Uterus (tissue), 4 donors: ENCODE results near the gene PNLDC1. TPM values are rescaled to one million over a fixed set of nuclear protein-coding genes. Genes with fewer than 3 reads are reported as not detected.

Experiments
- DNase-seq, 2 donors: peaks; one replicate each; pipeline ENCODE4 v3.0.0-alpha.2; 2019 to 2020
- H3K27ac ChIP-seq, 2 donors: fragments of 200-600 bp; sonication (generic); 1 replicate in 1 of 2; 2 replicates in 1 of 2; pipeline ENCODE4 v1.5.1; 2016 to 2018
- H3K27me3 ChIP-seq, 2 donors: fragments of 200-600 bp; sonication (generic); one replicate each; pipeline ENCODE4 v1.5.1; 2018 to 2019; ENCODE audit warnings: control low read depth in 1 of 2
- H3K36me3 ChIP-seq, 2 donors: fragments of 200-600 bp; sonication (generic); one replicate each; pipeline ENCODE4 v1.5.1; 2019; ENCODE audit warnings: control low read depth in 1 of 2
- H3K4me1 ChIP-seq, 2 donors: fragments of 200-600 bp; sonication (generic); one replicate each; pipeline ENCODE4 v1.5.1; 2018 to 2019; ENCODE audit warnings: control low read depth in 1 of 2
- H3K4me3 ChIP-seq, 2 donors: fragments of 200-600 bp; sonication (generic); 1 replicate in 1 of 2; 2 replicates in 1 of 2; pipeline ENCODE4 v1.5.1; 2018 to 2019; ENCODE audit warnings: mild to moderate bottlenecking in 1 of 2
- H3K9me3 ChIP-seq, 2 donors: fragments of 200-600 bp; sonication (generic); one replicate each; pipeline ENCODE4 v1.5.1; 2019; ENCODE audit warnings: control low read depth in 1 of 2
- CTCF ChIP-seq, 4 experiments: fragments of 200-600 bp in 2 of 4; fragments of 450-650 bp in 2 of 4; sonication (generic) in 2 of 4; IDR thresholded peaks; one replicate each; pipeline ENCODE4 v1.5.1; 2016 to 2019; ENCODE audit warnings: antibody characterized with exemption in 4 of 4, mild to moderate bottlenecking in 2 of 4, moderate library complexity in 1 of 4
- POLR2A ChIP-seq, 2 donors: fragments of 450-650 bp; IDR thresholded peaks; one replicate each; pipeline ENCODE4 v1.6.1; 2016; ENCODE audit warnings: antibody characterized with exemption in 2 of 2, mild to moderate bottlenecking in 1 of 2, moderate library complexity in 1 of 2
- intact Hi-C: fragments of 100-400 bp; cut with DNase I; formaldehyde crosslinking; loops from one replicate; pipeline ENCODE4 v1.15.1; 2023; ENCODE audit warnings: low total_unique reads
- total RNA-seq, 4 donors: library from RNA; depleted of rRNA in 3 of 4; stranded (reverse); fragments of >200 nt in 3 of 4; gene quantifications; one replicate each; pipeline versions ENCODE4 v1.1.0 to v1.2.4, GENCODE V29; 2014 to 2023
- donor health status: DM: yes; HTN: yes; CAD: no.

The PNLDC1 gene
- total RNA-seq, 4 donors from 2014 or later: 0.69 TPM; not detected in 3

DNA sequence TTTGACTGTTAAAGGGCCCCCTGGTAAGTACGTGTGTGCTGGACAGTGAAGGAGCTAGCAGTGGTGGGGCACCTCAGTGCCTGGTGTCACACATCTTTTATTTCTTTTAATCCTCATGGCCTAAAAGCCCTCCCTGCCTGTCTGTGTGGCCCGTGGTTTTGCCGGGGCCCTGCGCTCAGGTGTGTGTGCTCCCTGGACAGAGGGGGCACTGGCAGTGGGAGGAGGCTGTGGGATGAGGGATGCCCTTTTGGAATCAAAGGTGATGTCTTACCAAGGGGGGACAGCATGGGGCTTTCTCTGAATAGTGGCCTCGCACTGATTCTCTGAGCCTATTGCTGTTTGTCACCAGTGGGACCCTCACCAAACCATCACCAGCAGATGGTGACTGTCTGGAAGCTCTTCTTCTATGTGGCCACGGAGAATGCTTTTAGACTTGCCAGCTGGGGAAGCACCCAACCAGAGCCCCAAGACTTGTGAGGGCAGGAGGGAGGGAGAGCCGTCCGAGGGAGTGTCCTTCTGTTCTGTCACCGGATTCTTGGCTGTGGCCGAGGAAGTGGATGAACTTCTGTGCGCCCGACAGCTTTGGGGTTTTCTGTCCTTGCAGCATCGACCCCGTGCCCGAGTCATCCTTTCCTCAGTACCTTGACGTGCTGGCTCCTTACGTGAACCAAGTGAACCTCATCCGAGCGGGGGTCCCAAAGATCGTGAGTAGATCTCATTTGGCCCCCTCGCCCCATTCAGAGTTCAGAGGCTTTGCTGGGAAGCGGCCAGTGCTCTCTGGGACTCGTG is 18.1 kb downstream of the PNLDC1 start:
- Histone ChIP-seq H3K4me3 (no peak overlapping the region), H3K27me3 (no peaks in the 10 kb centered on the region), H3K36me3 (no peaks in the 10 kb centered on the region), H3K9me3 (no peaks in the 10 kb centered on the region), H3K4me1 (no peaks in the 10 kb centered on the region), H3K27ac (no peak overlapping the region)
- TF ChIP-seq POLR2A (IDR thresholded peaks at IDR 0.05): no peak
- no peak for TF ChIP-seq CTCF (IDR thresholded peaks at IDR 0.05)
- DNase-seq: no peak
- intact Hi-C loops: no loop called here

- H3K27ac ChIP-seq: no peak overlapping the region
- intact Hi-C loops: no loop called here
- H3K4me1 ChIP-seq: no peaks in the 10 kb centered on the region
- H3K4me3 ChIP-seq: no peak overlapping the region
- H3K9me3 ChIP-seq: no peaks in the 10 kb centered on the region
- H3K36me3 ChIP-seq: no peaks in the 10 kb centered on the region
- TF ChIP-seq CTCF (IDR thresholded peaks at IDR 0.05) (no peak), POLR2A (IDR thresholded peaks at IDR 0.05) (no peak)
- H3K27me3 ChIP-seq: no peaks in the 10 kb centered on the region
- no peak for DNase-seq
Measured at GRCh38 chr6:159819098-159819497, 19.0 kb downstream of the PNLDC1 start.

GRCh38 chr6:159819932-159820640 is 20.0 kb downstream of the PNLDC1 start:
- no peaks in the 10 kb centered on the region for H3K36me3 ChIP-seq
- no peak overlapping the region for H3K4me3 ChIP-seq
- H3K4me1 ChIP-seq: no peaks in the 10 kb centered on the region
- intact Hi-C loops: no loop called here
- DNase-seq: no peak
- H3K27ac ChIP-seq: no peak overlapping the region
- H3K9me3 ChIP-seq: no peaks in the 10 kb centered on the region
- no peaks in the 10 kb centered on the region for H3K27me3 ChIP-seq
- no peak for TF ChIP-seq CTCF (IDR thresholded peaks at IDR 0.05)

DNA sequence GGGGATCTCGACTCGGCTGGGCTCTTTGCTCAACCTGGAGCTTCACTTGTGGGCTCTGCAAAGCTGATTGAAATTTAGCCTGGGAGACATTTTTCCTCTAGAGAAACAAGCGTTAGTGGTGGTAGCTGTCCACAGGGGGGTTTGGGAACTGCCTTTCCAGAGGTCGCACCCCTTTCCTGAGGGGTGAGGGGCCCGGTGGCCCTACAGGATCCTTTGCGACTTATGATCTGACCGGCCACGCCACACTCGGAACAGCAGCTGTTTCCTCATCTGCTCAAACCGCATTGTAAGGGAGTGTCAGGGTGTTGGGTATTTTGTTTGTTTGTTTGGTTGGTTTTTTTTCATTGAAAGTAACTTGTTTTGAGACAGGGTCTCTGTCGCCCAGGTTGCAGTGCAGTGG is 21.0 kb downstream of the PNLDC1 start:
- Histone ChIP-seq H3K36me3 (no peaks in the 10 kb centered on the region), H3K27ac (no peak overlapping the region), H3K4me1 (no peaks in the 10 kb centered on the region), H3K4me3 (no peak overlapping the region), H3K27me3 (no peaks in the 10 kb centered on the region), H3K9me3 (no peaks in the 10 kb centered on the region)
- intact Hi-C loops: no loop called here
- TF ChIP-seq CTCF (IDR thresholded peaks at IDR 0.05): no peak
- no peak for TF ChIP-seq POLR2A (IDR thresholded peaks at IDR 0.05)
- no peak for DNase-seq

DNA sequence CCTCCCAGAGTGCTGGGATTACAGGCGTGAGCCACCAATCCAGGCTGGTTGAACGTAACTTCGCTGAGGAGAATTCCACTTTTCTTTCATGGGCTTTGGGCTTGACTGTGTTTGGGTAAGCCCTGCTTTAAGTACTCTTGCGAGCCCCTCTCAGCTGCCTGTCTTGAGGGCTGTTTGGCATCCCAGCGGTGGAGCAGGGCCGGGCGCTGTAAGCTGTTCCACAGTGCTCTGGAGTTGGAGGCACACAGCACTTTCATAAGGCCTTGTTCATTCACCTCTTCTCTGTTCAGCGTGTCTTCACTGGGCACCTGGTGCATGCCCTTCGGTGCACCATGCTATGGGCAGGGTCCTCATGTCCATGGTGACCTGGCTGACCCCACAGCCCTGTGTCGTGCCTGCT is 21.6 kb downstream of the PNLDC1 start:
- Histone ChIP-seq H3K4me1 (no peaks in the 10 kb centered on the region), H3K27me3 (no peaks in the 10 kb centered on the region), H3K4me3 (no peak overlapping the region), H3K27ac (no peak overlapping the region), H3K36me3 (no peaks in the 10 kb centered on the region), H3K9me3 (no peaks in the 10 kb centered on the region)
- TF ChIP-seq CTCF (IDR thresholded peaks at IDR 0.05) (no peak), POLR2A (IDR thresholded peaks at IDR 0.05) (no peak)
- DNase-seq: no peak
- intact Hi-C loops: no loop called here
